ENCODE results near the gene COA8.
A peak's percentile ranks its signal among the peaks of the same experiment; 100 is the strongest.

Gene COA8

DNA sequence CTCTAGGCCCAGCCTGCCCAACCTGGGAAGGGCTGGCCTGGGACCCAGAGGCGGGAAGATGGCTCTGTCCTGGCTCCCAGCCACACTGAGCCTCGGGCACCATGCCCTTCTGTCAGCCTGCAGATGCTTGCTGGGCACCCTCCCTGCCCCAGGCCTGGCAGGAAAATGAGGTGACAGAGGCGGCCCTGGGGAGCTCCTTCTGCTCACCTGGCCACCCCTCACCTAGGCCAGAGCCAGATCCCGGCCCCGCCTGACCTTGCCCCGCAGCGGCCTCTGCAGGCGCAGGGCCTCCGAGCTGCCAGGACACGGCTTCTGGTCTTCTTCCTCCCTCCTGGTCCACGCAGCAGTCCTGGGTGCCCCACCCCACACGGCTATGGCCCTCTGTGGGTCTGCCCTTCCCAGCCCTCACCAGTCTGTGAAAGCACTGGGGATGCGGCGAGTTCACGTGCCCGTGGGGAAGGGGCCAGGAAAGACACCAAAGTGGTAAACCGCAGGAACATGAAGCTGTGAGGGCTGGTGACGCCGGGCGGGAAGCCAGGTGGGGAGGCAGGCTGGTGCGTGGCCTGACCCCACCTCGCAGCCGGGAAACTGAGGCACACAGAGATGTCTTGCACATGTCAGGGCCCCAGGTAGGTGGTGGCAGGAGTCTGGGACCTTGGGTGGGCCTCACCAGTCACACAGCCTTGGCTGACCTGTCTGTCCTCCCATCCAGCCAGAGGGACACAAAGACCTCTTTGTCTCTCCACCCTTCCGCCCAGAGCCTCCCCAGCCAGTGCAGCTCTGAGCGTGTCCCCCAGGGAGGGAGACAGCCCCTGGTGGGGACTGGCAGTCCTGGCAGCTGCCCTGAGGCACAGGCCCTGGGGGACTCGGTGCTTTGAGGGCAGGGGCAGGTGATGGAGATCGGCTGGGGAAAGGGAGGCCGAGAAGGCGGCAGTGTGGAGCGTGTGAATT, 13.1 kb upstream of the COA8 start:
- DNase-seq (ENCODE audit: low read depth): no peak

DNA sequence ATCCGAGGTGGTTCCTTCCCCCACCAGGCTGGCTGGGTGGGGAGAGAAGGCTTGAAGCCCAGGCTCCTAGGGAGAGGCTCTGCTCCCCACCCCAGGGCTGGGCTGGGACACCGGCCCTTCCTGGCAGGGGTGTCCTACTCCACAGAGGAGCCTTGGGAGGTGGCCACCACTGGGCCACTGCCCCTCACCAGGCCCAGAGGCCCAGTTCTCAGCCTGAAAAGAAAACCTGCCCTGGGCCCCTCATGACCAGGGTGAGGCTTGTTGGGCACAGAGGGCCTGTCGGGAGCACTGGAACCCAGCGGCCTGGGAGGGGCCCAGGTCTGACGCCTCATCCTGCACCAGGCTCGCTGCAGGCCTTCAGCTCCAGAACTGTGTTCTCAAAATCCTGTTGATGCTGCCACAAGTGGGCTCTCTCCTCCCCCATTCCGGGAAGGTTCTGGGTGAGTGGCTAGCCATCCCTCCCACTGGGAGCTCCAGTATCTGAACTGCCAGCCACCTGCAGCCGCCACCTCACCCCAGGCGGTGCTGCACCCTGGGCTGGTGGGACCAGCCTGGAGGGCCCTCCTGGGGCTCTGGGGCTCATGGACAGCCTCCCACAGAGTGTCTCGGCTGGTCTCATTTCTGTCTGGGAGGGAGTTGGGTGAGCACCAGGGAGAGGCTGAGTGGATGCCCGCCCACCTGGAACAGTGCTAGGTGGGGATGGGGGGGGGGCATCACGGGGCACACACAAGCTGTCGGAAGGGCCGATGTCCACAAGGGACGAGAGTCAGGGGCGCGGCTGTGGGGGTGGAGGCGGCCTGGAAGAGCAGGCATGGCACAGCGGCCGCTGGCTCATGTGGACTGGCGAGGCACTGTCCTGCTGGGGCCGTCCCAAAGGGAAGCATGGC, 12.1 kb upstream of the COA8 start:
- no peak for DNase-seq (ENCODE audit: low read depth)

DNA sequence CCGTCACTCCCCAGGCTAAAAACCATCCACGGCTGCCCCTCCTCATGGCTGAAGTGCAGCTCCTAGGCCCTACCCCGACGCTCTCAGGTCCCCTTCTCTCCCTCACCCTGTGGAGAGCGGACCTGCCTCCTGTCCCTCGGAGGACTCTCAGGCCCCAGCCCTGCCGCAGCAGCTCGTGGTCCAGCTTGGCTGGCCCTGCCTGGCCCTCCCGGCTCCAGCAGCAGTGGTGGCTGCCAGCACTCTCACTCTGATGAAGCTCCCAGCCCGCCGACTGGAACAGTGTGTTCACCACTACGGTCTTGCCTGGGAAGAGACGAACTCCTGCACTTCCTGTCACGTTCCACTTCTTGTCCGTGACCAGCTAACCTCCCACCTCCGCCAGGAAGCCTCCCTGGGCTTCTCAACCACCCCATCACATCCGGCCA, 11.4 kb upstream of the COA8 start:
- DNase-seq (ENCODE audit: low read depth): no peak

DNA sequence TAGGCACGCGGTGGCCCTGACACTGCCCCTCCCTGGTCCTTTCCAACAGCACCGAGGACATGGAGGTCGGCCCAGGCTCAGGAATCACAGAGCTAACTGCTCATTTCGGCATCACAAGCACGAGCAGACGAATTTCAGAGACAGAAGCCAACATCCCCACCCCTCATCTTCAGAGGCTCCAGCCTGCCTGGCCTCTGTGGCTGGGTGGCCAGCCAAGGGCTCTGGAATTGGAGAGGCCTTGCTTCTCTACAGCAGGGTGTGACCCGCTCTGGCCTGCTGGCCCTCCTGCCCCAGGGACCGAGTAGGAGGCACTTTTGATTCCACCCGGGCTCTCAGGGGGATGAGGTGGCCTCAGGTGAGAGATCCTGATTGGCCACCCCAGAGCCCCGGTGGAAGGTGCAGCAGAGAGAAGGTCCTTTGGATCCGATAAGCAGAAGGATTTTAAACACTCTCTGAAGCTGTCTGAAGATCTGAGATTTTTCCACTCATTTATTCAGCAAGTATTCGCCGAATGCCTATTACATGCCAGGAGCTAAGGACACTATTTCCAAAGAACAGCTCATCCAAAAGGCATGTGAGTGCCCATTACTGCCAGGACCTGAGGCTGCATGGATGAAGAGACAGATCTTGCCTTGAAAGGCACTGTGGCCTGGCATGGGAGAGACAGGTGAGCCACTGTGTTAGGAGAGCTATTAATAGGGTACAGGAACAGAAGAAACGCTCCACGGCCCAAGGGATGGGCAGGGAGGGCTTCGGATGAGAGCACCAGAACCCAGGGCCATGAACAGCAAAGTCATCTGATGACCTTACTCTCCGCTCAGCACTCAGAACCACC, 10.5 kb upstream of the COA8 start:
- peak; percentile 50 for DNase-seq (ENCODE audit: low read depth)

DNA sequence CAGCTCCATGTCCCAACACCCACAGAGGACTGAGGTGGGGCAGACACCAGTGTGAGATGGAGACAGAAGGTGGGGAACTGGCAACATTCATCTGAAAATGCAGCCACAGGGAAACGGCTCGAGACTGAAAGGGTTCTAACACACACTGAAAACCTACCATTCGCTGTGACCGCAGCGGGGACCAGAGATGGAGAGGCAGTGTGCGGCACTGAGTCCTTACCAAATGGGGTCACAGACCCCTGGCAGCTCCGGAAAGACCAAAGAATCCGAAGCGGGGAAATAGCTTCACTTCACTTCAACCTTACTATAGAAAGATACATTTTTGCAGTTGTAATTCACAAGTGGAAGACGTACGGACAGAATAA, 9.9 kb upstream of the COA8 start:
- no peak for DNase-seq (ENCODE audit: low read depth)

DNA sequence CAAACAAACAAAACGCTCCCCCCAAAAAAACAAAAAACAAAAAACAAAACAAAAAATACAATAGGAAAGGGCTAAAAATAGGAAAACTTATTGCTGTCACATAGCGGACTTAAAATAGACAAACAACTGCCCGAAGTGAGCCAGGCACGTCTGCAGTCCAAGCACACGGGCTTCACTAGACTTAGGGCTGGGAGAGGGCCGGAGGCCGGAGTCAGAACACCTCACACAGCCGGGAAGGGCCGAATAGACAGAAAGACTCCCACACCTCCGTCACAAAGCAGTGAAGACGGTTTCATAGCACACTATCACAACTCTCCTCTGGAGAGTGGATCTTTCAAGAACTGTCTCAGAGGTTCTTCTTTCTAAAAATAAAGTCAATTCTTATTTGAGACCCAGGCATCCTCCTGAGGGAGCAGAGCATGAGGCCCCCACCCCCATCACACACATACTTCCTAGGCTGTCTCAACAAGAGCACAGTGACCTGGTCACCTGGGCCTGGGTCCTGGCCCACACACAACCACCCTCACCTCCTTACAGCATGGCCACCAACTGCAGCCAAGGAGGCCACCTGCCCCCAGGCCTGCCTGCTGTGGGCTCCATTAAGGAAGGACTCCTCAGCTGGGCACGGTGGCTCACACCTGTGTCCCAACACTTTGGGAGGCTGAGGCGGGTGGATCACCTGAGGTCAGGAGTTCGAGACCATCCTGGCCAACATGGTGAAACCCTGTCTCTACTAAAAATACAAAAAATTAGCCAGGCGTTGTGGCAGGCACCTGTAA, 7.0 kb upstream of the COA8 start:
- no peak for DNase-seq (ENCODE audit: low read depth)

DNA sequence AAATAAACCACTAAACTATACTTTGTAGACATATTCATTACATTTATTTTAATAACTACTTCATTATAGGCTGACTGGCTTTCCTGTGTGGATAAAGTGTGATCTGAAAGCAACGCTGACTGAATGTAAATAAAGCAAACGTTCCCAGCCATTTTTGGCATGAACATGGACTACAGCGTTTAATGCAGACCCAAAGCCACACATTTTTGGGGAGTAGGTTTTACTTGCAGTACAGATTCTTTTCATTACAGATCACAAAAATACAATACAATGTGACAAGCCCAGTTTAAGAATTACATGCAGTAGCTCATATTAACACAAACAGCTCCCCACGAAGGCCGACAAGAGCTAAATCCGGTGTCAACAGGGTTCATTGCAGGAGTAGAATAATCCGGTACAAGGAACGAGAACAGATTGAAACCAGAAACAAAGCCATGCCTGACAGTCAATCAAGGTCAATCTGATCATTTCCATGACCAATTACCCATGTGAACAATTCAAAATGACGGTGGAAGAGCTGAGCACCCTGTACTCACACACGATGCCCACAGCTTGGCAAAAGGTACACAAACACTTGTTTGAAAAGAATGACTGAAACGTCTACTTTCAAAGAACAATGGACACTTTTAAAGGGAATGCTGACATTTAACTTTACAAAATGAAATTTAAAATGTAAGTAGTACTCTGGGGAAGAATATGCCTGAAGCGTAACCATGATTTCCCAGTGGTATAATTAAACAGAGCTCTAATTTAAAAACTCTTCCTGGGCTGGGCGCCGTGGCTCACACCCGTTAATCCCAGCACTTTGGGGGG, 5.6 kb upstream of the COA8 start:
- no peak for DNase-seq (ENCODE audit: low read depth)

DNA sequence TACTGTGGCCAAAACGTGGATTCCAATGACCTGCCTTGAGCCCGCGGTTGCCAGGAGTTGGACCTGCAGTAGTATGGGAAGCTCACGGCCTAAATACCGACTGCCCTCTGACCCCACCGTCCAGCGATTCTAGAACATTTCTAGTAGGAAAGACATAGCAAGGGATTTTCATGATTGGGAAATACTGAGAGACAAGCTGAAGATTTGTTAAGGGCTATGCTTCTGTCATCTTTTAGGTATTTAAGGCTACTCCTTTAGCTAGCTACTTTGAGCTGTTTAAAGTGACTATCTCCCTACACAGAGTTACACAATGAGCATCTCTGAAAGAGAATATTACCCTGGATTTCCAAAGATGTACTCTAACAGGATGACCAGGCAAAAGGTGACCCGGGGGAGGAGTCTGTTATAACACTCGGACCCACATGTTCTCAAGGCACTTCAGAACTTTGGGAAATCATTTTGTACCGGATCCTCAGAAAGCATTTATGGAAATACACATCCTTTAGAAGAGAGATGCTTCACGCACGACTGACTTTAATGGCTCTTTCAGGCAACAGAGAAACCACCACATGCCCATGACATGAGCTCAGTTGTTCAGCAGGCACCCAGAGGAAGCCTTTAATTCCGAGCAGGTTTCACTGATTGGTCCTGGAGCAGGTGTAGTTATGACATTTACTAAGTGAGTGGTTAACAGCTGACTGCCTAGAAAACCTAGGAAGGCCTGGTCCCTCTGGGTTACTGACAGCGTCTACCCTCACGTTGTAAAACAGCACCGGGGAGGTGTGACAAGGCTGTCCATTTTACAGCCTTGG, 4.5 kb upstream of the COA8 start:
- DNase-seq (ENCODE audit: low read depth): peak; percentile 29

DNA sequence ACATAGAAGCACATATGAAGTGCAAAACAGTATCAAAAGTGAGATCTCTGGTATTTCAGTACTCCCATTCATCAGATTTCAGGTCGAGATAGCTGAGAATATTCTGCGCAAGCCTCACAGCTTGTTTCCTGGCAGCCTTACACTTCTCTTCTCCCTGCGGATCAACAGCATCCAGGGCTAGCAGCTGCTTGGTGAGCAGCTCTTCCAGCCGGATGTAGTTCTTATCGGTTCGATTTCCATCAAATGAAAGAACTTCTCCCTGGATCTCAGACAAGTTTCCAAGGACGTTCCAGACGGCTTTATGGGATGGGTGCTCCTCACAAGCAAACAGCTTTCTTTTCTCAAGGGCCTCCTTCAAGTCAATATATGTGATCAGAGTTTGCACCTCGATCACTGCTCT, 3.0 kb upstream of the COA8 start:
- DNase-seq (ENCODE audit: low read depth): no peak

DNA sequence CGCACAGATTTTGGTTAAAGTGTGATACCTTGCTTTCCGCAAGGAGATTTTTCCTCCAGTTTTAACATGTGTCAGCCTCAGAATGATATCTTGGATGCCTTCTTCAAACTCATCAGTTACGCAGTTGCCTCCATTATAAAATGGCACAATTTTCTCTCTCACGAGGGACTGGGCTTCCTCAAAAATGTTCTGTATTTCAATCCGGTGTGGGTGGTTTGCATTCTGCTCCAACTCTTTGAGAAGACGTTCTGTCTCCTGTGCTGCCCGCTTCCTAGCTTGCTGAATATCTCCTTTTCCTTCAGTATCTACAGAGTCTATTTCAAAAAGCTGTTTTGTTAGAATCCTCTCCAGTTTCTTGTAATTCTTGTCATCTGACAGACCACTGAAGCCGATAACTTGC, 2.1 kb upstream of the COA8 start:
- DNase-seq (ENCODE audit: low read depth): no peak

DNA sequence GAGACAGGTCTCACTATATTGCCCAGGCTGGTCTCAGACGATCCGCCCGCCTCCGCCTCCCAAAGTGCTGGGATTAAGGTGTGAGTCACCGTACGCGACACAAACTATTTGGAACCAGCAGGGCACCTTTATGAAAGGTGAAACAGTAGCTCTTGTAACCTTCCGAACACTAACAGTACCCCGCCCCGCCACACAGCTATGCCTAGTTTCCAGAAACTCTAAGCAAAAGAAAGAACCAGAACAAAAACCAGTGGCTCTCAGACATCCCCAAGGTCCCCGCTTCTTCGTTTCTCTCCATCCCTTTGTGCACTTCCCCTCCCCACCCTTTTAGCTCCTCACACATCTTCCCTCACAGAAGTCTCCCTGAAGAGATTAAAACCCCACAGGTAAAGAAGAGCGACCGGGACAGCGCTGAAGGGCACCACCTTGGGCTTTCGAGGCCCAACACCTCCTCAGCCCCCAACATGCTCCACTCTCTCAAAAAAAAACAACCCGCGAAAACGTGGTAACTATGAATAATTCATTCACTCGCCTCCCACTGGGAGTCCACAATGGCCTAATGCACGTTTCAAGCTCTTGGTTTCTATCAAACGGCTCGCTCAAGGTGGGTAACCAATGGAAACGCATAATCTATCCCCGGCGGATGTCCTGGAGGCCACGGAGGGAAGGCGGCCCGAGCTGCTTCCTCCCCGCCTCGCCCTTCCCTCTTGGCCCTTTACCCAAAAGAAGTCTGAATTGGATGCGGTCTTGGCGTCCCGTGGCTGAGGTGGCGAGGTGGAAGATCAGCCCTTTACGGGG, 1.2 kb upstream of the COA8 start:
- DNase-seq (ENCODE audit: low read depth): peak; percentile 79

DNA sequence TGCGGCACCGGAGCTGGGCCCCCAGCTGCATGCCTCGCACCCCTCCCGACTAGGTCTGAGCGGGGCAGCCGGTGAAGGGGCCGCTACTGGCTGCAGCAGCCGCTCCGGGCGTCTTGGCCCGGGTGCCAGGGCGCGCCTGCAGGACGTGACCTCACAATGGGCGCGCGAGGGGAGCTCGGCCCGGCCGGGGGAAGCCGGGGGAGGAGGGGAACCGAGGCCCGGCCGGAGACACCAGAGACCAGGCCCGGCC, 656 bp upstream of the COA8 start:
- peak; percentile 65 for DNase-seq (ENCODE audit: low read depth)

DNA sequence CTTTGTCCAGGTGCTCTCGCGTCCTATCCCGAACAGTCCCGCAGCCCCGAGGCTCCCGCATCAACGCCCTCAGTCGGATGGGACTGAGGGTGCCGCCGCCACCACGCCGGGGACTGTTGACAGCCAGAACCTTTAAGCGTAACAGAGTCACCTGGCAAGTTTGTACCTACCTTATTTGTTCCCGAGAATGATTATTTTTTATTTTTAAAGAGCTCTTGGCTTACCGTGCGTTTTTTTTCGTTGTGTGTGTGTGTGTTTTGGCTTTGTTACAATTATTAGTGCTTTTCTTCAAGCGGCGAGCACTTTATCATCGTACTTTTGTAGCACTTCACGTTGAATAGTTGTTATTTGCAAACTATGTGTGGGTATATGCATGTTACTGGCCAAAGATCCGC, 463 bp downstream of the COA8 start:
- DNase-seq (ENCODE audit: low read depth): no peak

DNA sequence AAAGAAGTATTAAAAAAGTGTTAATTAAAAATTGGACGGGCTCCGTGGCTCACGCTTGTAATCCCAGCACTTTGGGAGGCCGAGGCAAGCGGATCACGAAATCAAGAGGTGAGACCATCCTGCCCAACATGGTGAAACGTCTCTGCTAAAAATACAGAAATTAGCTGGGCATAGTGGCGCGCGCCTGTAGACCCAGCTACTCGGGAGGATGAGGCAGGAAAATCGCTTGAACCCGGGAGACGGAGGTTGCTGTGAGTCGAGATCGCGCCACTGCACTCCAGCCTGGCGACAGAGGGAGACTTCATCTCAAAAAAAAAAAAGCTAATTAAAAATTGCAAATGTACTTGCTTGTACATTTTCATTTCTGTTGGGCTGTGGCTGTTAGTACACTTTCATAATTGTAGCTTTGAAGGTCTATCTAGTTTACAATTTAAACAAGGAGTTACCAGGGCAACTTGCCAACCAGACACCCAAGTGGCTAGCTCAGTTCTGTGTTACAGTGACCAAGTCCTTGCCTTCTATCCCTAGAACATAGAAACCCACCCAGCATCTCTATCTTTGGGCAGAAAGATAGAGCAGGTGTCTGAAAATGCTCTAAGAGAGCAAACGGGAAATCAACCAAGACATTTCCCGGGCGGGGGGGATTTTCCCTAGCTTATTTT, 1.2 kb downstream of the COA8 start:
- no peak for DNase-seq (ENCODE audit: low read depth)

DNA sequence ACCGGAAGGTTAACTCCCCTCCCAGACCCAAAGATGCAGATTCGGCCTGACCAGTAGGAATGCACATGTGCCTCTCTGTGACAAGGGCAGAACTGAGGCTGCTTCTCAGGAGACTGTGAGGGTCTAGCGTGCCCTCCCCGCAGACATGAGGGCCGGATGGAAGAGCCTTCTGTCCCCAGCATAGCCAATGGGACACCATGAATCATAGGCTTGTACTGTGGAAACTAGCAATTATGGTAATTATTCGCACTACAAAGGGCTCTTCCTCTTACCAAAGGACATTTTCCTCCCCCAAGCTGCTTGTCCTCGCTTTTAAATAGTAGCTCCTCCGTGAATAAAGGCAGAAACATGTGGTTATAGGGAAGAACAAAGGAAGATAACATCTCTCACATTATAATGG, 6.2 kb downstream of the COA8 start:
- DNase-seq (ENCODE audit: low read depth): no peak

DNA sequence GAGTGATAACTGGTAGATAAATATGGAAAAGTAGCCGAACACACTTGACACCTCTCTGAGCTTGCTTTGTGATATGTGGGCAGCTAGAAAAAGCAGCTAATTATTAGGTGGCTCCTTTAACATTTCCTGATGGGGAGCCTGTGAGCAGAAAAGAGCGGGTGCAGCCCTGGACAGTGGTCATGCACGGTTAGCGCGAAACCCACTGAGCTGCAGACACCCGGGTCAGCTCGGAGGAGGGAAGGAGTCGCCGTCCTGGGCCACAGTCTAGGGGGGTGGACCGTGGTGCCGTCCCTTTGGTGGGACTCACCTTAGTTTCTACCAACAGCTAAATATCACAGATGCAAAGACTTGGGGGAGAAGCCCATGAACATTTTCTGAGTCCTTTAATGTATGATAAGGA, 6.6 kb downstream of the COA8 start:
- no peak for DNase-seq (ENCODE audit: low read depth)

DNA sequence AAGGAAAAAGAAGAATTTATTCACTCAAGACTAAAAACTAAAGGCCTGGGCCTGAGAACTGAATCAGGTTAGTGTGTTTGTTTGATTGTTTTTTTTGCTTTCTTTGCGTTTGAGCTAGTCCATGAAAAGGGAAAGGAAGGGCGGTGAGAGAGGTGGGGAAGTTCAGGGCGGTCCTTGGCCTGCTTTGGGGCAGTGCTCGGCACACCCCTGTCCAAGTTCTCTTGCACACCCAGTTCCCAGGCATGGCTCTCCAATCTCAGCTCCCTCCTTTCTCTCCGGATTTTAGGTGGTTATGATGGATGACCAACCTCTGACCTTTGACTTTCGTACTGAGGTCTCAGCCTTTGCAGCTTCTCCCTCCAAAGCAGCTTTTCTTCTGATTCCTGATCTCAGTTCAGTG, 11.3 kb downstream of the COA8 start:
- no peak for DNase-seq (ENCODE audit: low read depth)

DNA sequence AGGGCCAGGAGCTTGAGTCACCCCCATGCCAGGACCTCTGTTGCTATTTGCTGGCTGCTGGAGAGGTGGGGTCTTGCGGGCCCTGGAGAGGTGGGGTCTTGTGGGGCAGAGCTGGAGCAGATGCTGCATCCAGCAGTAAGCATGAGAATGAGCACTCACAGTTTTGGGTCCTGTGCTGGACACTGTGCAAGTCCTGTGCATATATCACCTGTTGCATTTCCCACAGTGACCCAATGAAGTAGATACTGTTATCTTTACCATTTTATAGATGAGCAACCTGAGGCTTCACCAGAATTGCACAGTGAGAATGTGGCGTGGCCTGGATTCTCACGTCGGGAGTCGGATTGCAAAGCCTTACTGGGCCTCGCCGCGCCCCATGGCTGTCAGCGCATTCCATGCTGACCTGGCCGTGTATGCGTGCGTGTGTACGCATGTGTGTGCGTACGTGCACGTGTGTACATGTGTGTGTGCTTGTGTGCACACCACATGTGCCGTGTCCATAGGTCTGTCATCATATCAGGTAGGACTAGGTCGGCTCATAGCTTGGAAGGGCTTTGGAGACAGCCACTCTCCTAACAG, 12.0 kb downstream of the COA8 start:
- DNase-seq (ENCODE audit: low read depth): no peak
